ENCODE measurements around the gene HEXIM1.

HEXIM1 gene

GRCh38 chr17:45175759-45176115 lies 27.5 kb downstream of the HEXIM1 start:
- DNase-seq: no peak

- no peak for DNase-seq
Measured at GRCh38 chr17:45177563-45177962, 29.3 kb downstream of the HEXIM1 start.

DNA sequence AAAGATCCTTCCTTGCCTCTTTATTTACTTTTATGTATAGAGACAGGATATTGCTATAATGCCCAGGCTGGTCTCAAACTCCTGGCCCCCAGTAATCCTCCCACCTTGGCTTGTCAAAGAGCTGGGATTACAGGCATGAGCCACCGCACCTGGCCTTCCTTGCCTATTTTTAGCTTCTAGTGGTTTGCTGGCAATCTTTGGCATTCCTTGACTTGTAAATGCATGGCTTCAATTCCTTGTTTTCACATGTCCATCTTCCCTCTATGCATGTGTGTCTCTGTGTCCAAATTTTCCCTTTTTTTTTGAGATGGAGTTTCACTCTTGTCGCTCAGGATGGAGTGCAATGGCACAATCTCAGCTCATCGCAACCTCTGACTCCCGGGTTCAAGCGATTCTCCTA lies 35.9 kb downstream of the HEXIM1 start:
- no peak for DNase-seq

DNA sequence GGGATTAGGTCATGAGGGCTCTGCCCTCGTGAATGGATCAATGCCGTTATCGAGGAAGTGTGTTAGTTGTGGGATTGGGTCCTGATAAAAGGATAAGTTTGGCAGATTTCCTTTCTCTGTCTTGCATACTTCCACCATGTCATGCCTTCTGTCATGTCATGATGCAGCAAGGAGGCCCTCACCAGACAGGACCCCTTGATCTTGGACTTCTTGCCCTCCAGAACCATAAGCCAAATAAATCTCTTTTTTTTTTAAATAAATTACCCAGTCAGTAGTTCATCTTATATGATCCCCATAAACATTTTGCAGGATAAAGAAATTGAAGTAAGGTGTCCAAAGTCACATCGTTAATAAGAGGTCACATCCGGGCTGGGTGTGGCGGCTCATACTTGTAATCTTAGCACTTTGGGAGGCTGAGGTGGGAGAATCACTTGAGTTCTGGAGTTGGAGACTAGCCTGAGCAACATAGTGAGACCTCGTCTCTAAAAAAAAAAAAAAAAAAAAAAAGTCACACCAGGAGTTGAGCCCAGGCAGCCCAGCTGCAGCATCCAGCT lies 38.6 kb downstream of the HEXIM1 start:
- no peak for DNase-seq

DNA sequence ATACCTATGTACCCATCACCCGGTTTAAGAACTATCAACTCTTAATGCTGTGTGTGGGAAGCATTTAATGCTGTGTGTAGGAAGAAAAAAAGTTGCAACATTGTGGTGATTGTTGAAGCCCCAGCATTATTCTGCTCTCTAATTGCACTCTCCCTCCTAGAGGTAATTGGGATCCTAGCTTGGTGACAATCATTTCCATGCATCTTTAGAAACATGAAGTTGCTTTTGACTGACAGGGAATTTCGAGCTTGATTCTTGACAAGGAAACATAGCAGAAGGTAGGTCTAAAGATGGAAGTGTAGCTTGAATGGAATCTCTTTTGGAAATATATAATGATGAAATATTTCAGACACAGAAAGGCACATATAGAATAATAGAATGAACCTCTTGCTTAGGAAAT lies 40.7 kb downstream of the HEXIM1 start:
- DNase-seq: no peak

DNA sequence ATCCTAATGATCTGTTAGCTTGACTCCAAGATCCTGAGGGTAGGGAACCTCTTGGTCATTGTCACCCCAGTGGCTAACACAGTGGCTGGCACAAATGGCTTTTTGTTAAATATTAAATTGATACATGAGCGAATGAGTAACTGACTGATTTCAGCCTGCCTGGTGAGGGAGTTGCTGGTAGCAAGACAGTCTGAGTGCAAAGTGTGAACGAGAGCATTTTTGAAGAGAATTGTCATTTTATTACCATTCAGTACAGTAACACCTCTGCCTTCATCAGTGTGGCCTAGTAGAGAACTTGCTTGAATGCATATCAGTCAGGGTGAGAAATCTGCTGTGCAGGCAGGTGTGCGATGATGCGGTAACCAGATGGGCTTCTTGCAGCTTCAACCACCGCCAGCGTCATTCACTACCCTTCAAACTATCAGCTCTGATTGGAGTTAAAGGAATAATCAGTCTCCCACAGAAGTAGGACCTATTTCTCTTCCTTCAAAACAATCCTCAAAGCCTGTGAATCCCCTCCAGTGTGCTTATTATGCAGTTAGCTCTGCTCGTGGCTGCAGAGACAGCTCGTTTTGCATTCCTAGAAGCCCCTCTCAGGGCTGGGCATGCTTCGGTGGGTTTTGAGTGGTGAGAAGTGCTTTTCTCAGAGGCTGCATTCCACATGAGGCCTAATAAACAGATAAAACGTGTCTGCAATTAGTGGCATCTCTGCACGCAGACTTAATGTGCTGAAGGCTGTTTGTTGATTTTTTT lies 42.4 kb downstream of the HEXIM1 start:
- no peak for DNase-seq

GRCh38 chr17:45195424-45195823 lies 47.1 kb downstream of the HEXIM1 start:
- no peak for DNase-seq

GRCh38 chr17:45197108-45197507 lies 48.8 kb downstream of the HEXIM1 start:
- DNase-seq: no peak

DNA sequence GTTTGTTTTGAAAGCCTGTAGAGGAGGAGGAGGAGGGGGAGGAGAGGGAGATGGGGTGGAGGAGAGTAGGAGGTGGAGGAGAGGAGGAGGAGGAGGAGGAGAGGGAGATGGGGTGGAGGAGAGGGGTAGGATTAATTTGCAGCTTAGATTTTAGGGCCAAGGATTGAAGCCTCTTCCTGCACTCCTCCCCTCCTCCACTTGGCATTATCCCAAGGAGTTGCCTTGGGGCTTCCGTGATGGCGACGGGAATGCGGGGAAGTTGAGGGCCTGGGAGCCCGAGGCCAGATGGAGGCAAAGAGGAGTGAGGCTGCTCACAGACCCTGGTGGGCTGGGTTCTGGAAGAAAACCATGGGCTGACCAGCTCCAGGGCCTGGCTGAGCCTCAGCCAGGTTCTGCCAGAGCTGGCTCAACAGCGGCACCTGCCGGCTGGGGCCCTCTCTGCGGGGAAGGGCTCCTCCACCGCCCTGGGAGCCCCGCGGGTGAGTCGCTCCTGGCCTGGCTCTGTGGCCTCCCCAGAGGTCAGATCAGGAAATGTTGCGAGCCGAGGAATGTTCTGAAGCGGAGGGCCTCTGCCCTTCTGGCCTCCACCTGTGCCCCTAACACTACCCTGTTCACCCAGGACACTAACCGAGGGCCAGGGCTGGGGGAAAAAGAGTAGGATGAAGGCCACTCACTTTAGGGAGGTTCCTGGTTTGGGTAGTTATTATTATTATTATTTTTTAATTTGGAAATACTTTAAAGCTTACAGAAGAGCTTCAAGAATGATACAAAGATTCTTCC lies 49.5 kb downstream of the HEXIM1 start:
- peak; percentile 95 for DNase-seq

GRCh38 chr17:45200701-45201100 lies 52.4 kb downstream of the HEXIM1 start:
- no peak for DNase-seq

DNA sequence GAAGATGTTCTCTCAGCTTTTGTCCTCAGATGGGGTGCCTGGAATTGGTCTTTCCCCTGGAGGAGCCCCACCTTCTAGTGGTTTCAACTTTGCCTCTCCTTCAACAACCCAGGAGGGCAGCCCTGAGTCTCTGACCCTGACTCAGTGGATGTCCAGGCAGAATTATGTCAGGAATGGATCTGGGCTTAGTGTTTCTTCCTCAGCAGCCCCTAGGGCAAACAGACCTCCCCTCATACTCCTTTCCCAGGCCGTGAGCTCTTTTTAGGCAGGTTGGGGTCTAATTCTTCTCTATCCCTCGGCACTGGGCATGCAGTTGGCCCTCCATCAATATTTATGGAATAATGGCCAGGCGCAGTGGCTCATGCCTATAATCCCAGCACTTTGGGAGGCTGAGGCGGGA lies 53.2 kb downstream of the HEXIM1 start:
- DNase-seq: no peak
